GM12878 (cell line): Measurements from ENCODE around the gene CTXN1. TPM values are rescaled to one million over a fixed set of nuclear protein-coding genes. Genes with fewer than 3 reads are reported as not detected.
A peak's percentile ranks its signal among the peaks of the same experiment; 100 is the strongest.

Experiments used
- ATAC-seq: fragments of 200-7000 bp; cut with Tn5 transposase; 3 replicates; pipeline ENCODE4 v1.9.1; 2020; ENCODE audit warnings: mild to moderate bottlenecking, moderate library complexity
- BruUV-seq: library from RNA; stranded (reverse); fragments of 400-500 nt; replicated peaks from 2 replicates; lab custom pipeline; 2021; lab: Mats Ljungman, UMichigan
- CTCF ChIA-PET: fragments of 300-600 bp; sonication (Branson Sonifier 250); formaldehyde crosslinking; extraction: SDS; loops from one replicate; lab custom pipeline; 2021; ENCODE audit warnings: inconsistent platforms; lab: Yijun Ruan, JAX
- POLR2A ChIA-PET: fragments of 350-600 bp; formaldehyde crosslinking; extraction: SDS; loops from one replicate; lab custom pipeline; 2021; ENCODE audit warnings: inconsistent platforms; lab: Charles Lee
- RAD21 ChIA-PET: fragments of 300-600 bp; sonication (Branson Sonifier 250); formaldehyde crosslinking; loops from one replicate; lab custom pipeline; 2023; ENCODE audit warnings: antibody characterized with exemption; ENCODE audit not compliant: unreplicated experiment; lab: Charles Lee
- SMC1A ChIA-PET: fragments of 300-600 bp; sonication (Branson Sonifier 250); formaldehyde crosslinking; loops from one replicate; lab custom pipeline; 2023; ENCODE audit not compliant: unreplicated experiment, uncharacterized antibody; lab: Charles Lee
- DNase-seq: peaks from one replicate; pipeline ENCODE4 v3.0.0-alpha.2; 2011; ENCODE audit warnings: low read depth, low spot score
- FAIRE-seq: peaks from 3 replicates; lab custom pipeline; 2011; peaks lifted over from hg19 to GRCh38; lab: Jason Lieb, UNC
- H2AFZ ChIP-seq: 2 replicates; pipeline ENCODE4 v1.6.0; 2011; ENCODE audit warnings: low read depth, low read length, control low read depth; ENCODE audit not compliant: control insufficient read depth
- H3K27ac ChIP-seq: 2 replicates; pipeline ENCODE4 v1.5.1; 2011; ENCODE audit warnings: control low read depth; ENCODE audit not compliant: control insufficient read depth, insufficient read depth
- H3K27me3 ChIP-seq, 2 experiments: replicated peaks in 1 of 2; 2 replicates each; pipeline versions ENCODE4 v1.6.0 to v1.6.1; 2011; ENCODE audit warnings: low read length in 1 of 2; ENCODE audit not compliant: control insufficient read depth in 2 of 2, insufficient read depth in 2 of 2
- H3K36me3 ChIP-seq, 2 experiments: 2 replicates each; pipeline ENCODE4 v1.5.1; 2011; ENCODE audit warnings: low read length in 1 of 2; ENCODE audit not compliant: control insufficient read depth in 2 of 2, insufficient read depth in 2 of 2
- H3K4me1 ChIP-seq: 2 replicates; pipeline ENCODE4 v1.6.1; 2011; ENCODE audit warnings: mild to moderate bottlenecking, low read length, moderate library complexity, mixed read lengths; ENCODE audit not compliant: control insufficient read depth, insufficient read depth
- H3K4me2 ChIP-seq: 2 replicates; pipeline ENCODE4 v1.6.0; 2011; ENCODE audit warnings: control low read depth; ENCODE audit not compliant: control insufficient read depth, insufficient read depth
- H3K4me3 ChIP-seq: fragments of 200-600 bp; sonication (generic); 2 replicates; pipeline ENCODE4 v1.5.1; 2016
- H3K79me2 ChIP-seq: 2 replicates; pipeline ENCODE4 v1.6.0; 2011; ENCODE audit warnings: low read length; ENCODE audit not compliant: control insufficient read depth, insufficient read depth
- H3K9ac ChIP-seq: 2 replicates; pipeline ENCODE4 v1.8.0; 2011; ENCODE audit warnings: low read length, control low read depth, mixed read lengths; ENCODE audit not compliant: control insufficient read depth, insufficient read depth
- H3K9me3 ChIP-seq: replicated peaks from 3 replicates; pipeline ENCODE4 v1.5.1; 2011; ENCODE audit warnings: mild to moderate bottlenecking, low read length; ENCODE audit not compliant: control insufficient read depth, insufficient read depth
- H4K20me1 ChIP-seq: 2 replicates; pipeline ENCODE4 v1.6.0; 2011; ENCODE audit not compliant: control insufficient read depth, insufficient read depth
- CEBPZ ChIP-seq: fragments of 150-350 bp; IDR thresholded peaks from 2 replicates; pipeline ENCODE4 v1.6.1; 2016; ENCODE audit warnings: low read depth, low read length
- GABPA ChIP-seq: IDR thresholded peaks from 2 replicates; pipeline ENCODE4 v1.6.1; 2014; ENCODE audit warnings: antibody characterized with exemption, low read depth, mild to moderate bottlenecking, inconsistent platforms
- JUNB ChIP-seq: IDR thresholded peaks from 2 replicates; pipeline ENCODE4 v1.6.1; 2016; ENCODE audit warnings: antibody characterized with exemption, mild to moderate bottlenecking
- POLR2A ChIP-seq: IDR thresholded peaks from 2 replicates; pipeline ENCODE4 v1.6.1; 2011; ENCODE audit warnings: low read depth, mild to moderate bottlenecking, low read length
- TCF3 ChIP-seq: IDR thresholded peaks from 2 replicates; pipeline ENCODE4 v1.6.1; 2012; ENCODE audit warnings: low read depth, mild to moderate bottlenecking, low read length, borderline replicate concordance; ENCODE audit not compliant: insufficient read depth
- WGBS: methylation state at CpG from one replicate; pipeline ENCODE4 v1.1.6; 2016; ENCODE audit warnings: low lambda C conversion rate; ENCODE audit not compliant: insufficient replicate concordance, insufficient coverage; ENCODE audit errors: missing lambda C conversion rate; 5-methylcytosine and 5-hydroxymethylcytosine counted together
- in situ Hi-C: fragments of 300-500 bp; cut with MboI; formaldehyde crosslinking; loops from 9 replicates; pipeline ENCODE4 v1.14.3; 2018; ENCODE audit warnings: mixed read lengths
- intact Hi-C: fragments of 100-400 bp; cut with micrococcal nuclease; formaldehyde crosslinking; loops from one replicate; pipeline ENCODE4 v1.14.2; 2022; ENCODE audit not compliant: unreplicated experiment
- polyA plus RNA-seq, 11 experiments: library from polyadenylated mRNA; depleted of rRNA in 4 of 11; unstranded in 6 of 11; stranded (reverse) in 5 of 11; fragments of >200 nt; fragmentation: Nextera tagmentation in 4 of 11; fragmentation: Illumina TruSeq in 1 of 11; extraction: Ambion mirVana in 4 of 11; extraction: Trizol in 1 of 11; gene quantifications; 1 replicate in 1 of 11; 2 replicates in 10 of 11; pipeline versions ENCODE4 v1.2.1 to v1.2.3, GENCODE V29; 2011 to 2016; ENCODE audit warnings: inconsistent platforms in 2 of 11, missing spikeins in 2 of 11, low read depth in 1 of 11
- total RNA-seq, 4 experiments: library from RNA; depleted of rRNA in 3 of 4; stranded (reverse); fragments of >200 nt in 3 of 4; fragmentation: Illumina TruSeq in 1 of 4; extraction: Trizol in 1 of 4; gene quantifications; 2 replicates each; pipeline versions ENCODE4 v1.2.1 to v1.2.3, GENCODE V29; 2013 to 2021

CTXN1 gene
- total and polyA plus RNA-seq, 10 of the 15 experiments (the other 5 are each of a cell fraction or from before 2014, with no cell fraction given): 0.04 to 1.0 (median 0.38) TPM; not detected in 4

GRCh38 chr19:7905859-7906258 is 20.1 kb downstream of the CTXN1 start:
- Histone ChIP-seq H3K9ac (no peak overlapping the region), H3K4me3 (no peak overlapping the region), H2AFZ (no peak overlapping the region), H3K79me2 (peaks cover 36% of the 10 kb centered on the region), H3K36me3 (peaks cover 0 to 5% of the 10 kb centered on the region in 2 experiments; a peak in 2 of 4 replicates), H3K27ac (no peak overlapping the region), H3K9me3 (no peaks in the 10 kb centered on the region), H3K4me2 (peak overlapping the region; percentile 38; the same call in 1 of the 2 replicates), H4K20me1 (peaks cover 9% of the 10 kb centered on the region; the same call in 1 of the 2 replicates), H3K27me3 (no peaks in the 10 kb centered on the region), H3K4me1 (peaks cover 14% of the 10 kb centered on the region)
- ChIA-PET CTCF (no interaction called here), POLR2A (interaction anchor here (0.6 kb wide), 1 partner anchor 364 kb away, joined by 4 read pairs; no protein-coding TSS in a partner anchor), RAD21 (no interaction called here), SMC1A (no interaction called here)
- no TSS peak for BruUV-seq
- DNase-seq (no peak), ATAC-seq (no peak), FAIRE-seq (no peak)
- in situ Hi-C loops (no loop called here), intact Hi-C loops (loop anchor here (10.0 kb wide), 1 partner anchor 221 kb away; the partner anchor contains the start of gene TRAPPC5)
- WGBS: 94% methylated on average over 8 of the region's 10 CpGs
- TF ChIP-seq POLR2A (peak; percentile 18; the same call in 1 of the 2 replicates), JUNB (no peak)

- CTCF ChIA-PET: no interaction called here
- intact Hi-C loops: loop anchor here (10.0 kb wide), 1 partner anchor 220 kb away; the partner anchor contains the start of gene TRAPPC5
- ATAC-seq (no peak), DNase-seq (no peak), FAIRE-seq (no peak)
- TF ChIP-seq CEBPZ: no peak
- TF ChIP-seq POLR2A: no peak
- TF ChIP-seq TCF3: no peak
- no peak for TF ChIP-seq GABPA
- no TSS peak for BruUV-seq
- Histone ChIP-seq H3K27ac (peak overlapping the region; percentile 81; the same call in 1 of the 2 replicates), H3K4me1 (peaks cover 14% of the 10 kb centered on the region), H3K9me3 (no peaks in the 10 kb centered on the region), H3K4me3 (peak overlapping the region; percentile 95), H3K27me3 (no peaks in the 10 kb centered on the region), H3K4me2 (peak overlapping the region; percentile 98), H3K9ac (peak overlapping the region; percentile 93), H4K20me1 (peaks cover 9% of the 10 kb centered on the region; the same call in 1 of the 2 replicates), H2AFZ (no peak overlapping the region), H3K79me2 (peaks cover 36% of the 10 kb centered on the region), H3K36me3 (peaks cover 0 to 2% of the 10 kb centered on the region in 2 experiments; a peak in 2 of 4 replicates)
- 80% methylated on average over 9 of the region's 10 CpGs for WGBS
- SMC1A ChIA-PET: no interaction called here
- in situ Hi-C loops: no loop called here
- POLR2A ChIA-PET: no interaction called here
- RAD21 ChIA-PET: no interaction called here
Observed at GRCh38 chr19:7905268-7905667, 20.7 kb downstream of the CTXN1 start.
